K562 (cell line): ENCODE data around the gene SLC38A1. TPM values are rescaled to one million over a fixed set of nuclear protein-coding genes. Genes with fewer than 3 reads are reported as not detected.

Experiments
- ATF7 ChIP-seq: fragments of 450-650 bp; IDR thresholded peaks from 2 replicates; pipeline ENCODE4 v1.7.1; 2014; ENCODE audit warnings: mild to moderate bottlenecking, moderate library complexity
- BHLHE40 ChIP-seq: IDR thresholded peaks from 2 replicates; pipeline ENCODE4 v1.6.1; 2011; ENCODE audit warnings: low read length, improper control_type of control experiment
- CBFA2T3 ChIP-seq: fragments of 450-650 bp; IDR thresholded peaks from 2 replicates; pipeline ENCODE4 v1.6.1; 2017
- CBX3 ChIP-seq, 2 experiments: IDR thresholded peaks; 1 replicate in 1 of 2; 2 replicates in 1 of 2; pipeline ENCODE4 v1.6.1; 2012; ENCODE audit warnings: inconsistent platforms in 2 of 2, low read length in 2 of 2, borderline replicate concordance in 1 of 2, control low read depth in 1 of 2
- CEBPZ ChIP-seq: fragments of 150-350 bp; IDR thresholded peaks from 2 replicates; pipeline ENCODE4 v1.6.1; 2014; ENCODE audit warnings: low read depth, mild to moderate bottlenecking, low read length, borderline replicate concordance
- CGGBP1 ChIP-seq: fragments of 250-450 bp; sonication (Bioruptor Pico); IDR thresholded peaks from 2 replicates; pipeline ENCODE4 v1.9.0; 2021; ENCODE audit warnings: mild to moderate bottlenecking
- COPS2 ChIP-seq: fragments of 450-650 bp; conservative IDR thresholded peaks from 2 replicates; pipeline ENCODE4 v1.6.1; 2016; ENCODE audit warnings: mild to moderate bottlenecking, moderate library complexity
- ELF2 ChIP-seq: fragments of 250-450 bp; sonication (Bioruptor Pico); IDR thresholded peaks from 2 replicates; pipeline ENCODE4 v1.5.0; 2021; ENCODE audit warnings: mild to moderate bottlenecking
- ETV5 ChIP-seq: sonication (generic); formaldehyde crosslinking; IDR thresholded peaks from 2 replicates; pipeline ENCODE4 v1.4.0; 2020; ENCODE audit warnings: low read depth, mild to moderate bottlenecking, missing genetic modification reagents
- HCFC1 ChIP-seq: IDR thresholded peaks from 2 replicates; pipeline ENCODE4 v1.6.1; 2012; ENCODE audit warnings: low read depth, low read length, improper control_type of control experiment
- MAFK ChIP-seq: IDR thresholded peaks from 2 replicates; pipeline ENCODE4 v1.6.1; 2011; ENCODE audit warnings: low read length, improper control_type of control experiment
- NELFE ChIP-seq: IDR thresholded peaks from 2 replicates; pipeline ENCODE4 v1.6.1; 2011; ENCODE audit warnings: mild to moderate bottlenecking; ENCODE audit not compliant: insufficient read depth, insufficient read length
- PTTG1 ChIP-seq: fragments of 450-650 bp; IDR thresholded peaks from 2 replicates; pipeline ENCODE4 v1.6.1; 2016; ENCODE audit warnings: low read depth, mild to moderate bottlenecking, missing genetic modification characterization, missing compliant biosample characterization
- RBM17 ChIP-seq: fragments of 200-400 bp; formaldehyde crosslinking; IDR thresholded peaks from 2 replicates; pipeline ENCODE4 v1.6.1; 2017; ENCODE audit warnings: low read depth, mild to moderate bottlenecking, low read length, borderline replicate concordance
- SIRT6 ChIP-seq: IDR thresholded peaks from one replicate; pipeline ENCODE4 v1.6.1; 2012; ENCODE audit warnings: low read depth, mild to moderate bottlenecking, control low read depth, inconsistent platforms, low read length, moderate library complexity
- TCFL5 ChIP-seq: fragments of 250-450 bp; sonication (Bioruptor Pico); conservative IDR thresholded peaks from 2 replicates; pipeline ENCODE4 v1.6.1; 2021; ENCODE audit warnings: mild to moderate bottlenecking, moderate library complexity, matching md5 sums
- TRIM25 ChIP-seq: fragments of 450-650 bp; IDR thresholded peaks from 2 replicates; pipeline ENCODE4 v1.7.0; 2016; ENCODE audit warnings: borderline replicate concordance
- USF1 ChIP-seq: sonication (generic); formaldehyde crosslinking; IDR thresholded peaks from 2 replicates; pipeline ENCODE4 v1.9.0; 2022; ENCODE audit warnings: mild to moderate bottlenecking, missing genetic modification reagents
- ZBTB33 ChIP-seq: sonication (generic); formaldehyde crosslinking; IDR thresholded peaks from 2 replicates; pipeline ENCODE4 v1.8.1; 2023; ENCODE audit warnings: mild to moderate bottlenecking, missing genetic modification reagents
- ZNF324 ChIP-seq: fragments of 250-450 bp; sonication (Bioruptor Pico); IDR thresholded peaks from 2 replicates; pipeline ENCODE4 v1.4.0; 2020; ENCODE audit warnings: mild to moderate bottlenecking
- ZNF507 ChIP-seq: conservative IDR thresholded peaks from 2 replicates; pipeline ENCODE4 v1.6.1; 2017; ENCODE audit warnings: missing genetic modification characterization, missing compliant biosample characterization
- polyA plus RNA-seq, 8 experiments: library from polyadenylated mRNA; depleted of rRNA in 4 of 8; stranded (reverse) in 5 of 8; unstranded in 3 of 8; fragments of >200 nt; fragmentation: Nextera tagmentation in 2 of 8; fragmentation: Illumina TruSeq in 1 of 8; extraction: Ambion mirVana in 2 of 8; extraction: Trizol in 1 of 8; gene quantifications; 2 replicates each; pipeline versions ENCODE4 v1.2.1 to v1.2.3, GENCODE V29; 2011 to 2014; ENCODE audit warnings: inconsistent platforms in 1 of 8, missing spikeins in 1 of 8
- total RNA-seq, 7 experiments: library from RNA; depleted of rRNA in 6 of 7; stranded (reverse); fragments of >200 nt in 6 of 7; fragmentation: Illumina TruSeq in 2 of 7; extraction: Trizol in 2 of 7; gene quantifications; 2 replicates each; pipeline versions ENCODE4 v1.2.1 to v1.2.3, GENCODE V29; 2011 to 2021; ENCODE audit warnings: low replicate concordance in 1 of 7

The SLC38A1 gene
- total and polyA plus RNA-seq, 9 of the 15 experiments (the other 6 are each of a cell fraction or from before 2014, with no cell fraction given), result 51.9 to 112 (median 75.0) TPM

GRCh38 chr12:46244273-46244915, 24.4 kb downstream of the SLC38A1 start (continued):
- TF ChIP-seq CEBPZ, result no peak
- no peak for TF ChIP-seq ELF2 (CRISPR knock-in tag)
- no peak for TF ChIP-seq ZNF324 (CRISPR knock-in tag)
- TF ChIP-seq TCFL5 (CRISPR knock-in tag), result no peak
- no peak for TF ChIP-seq BHLHE40
- no peak for TF ChIP-seq ATF7
- TF ChIP-seq PTTG1 (tag), result no peak
- TF ChIP-seq RBM17, result no peak
- TF ChIP-seq CBFA2T3, result 0 out of 2 replicates have a peak, but pooled peaks have one; percentile 7
- TF ChIP-seq ZBTB33, result no peak
- no peak for TF ChIP-seq SIRT6
- TF ChIP-seq HCFC1, result peak; percentile 65
- no peak for TF ChIP-seq CGGBP1 (CRISPR knock-in tag)
- no peak for TF ChIP-seq ZNF507 (tag)
- no peak for TF ChIP-seq TRIM25
- no peak for TF ChIP-seq MAFK
- no peak for TF ChIP-seq ETV5 (CRISPR knock-in tag)
- no peak for TF ChIP-seq USF1
- TF ChIP-seq NELFE, result no peak
- TF ChIP-seq CBX3 (IDR thresholded peaks at IDR 0.05; ENCODE audit: borderline replicate concordance in 1 of 2, low read length in 2 of 2), result no peak
- TF ChIP-seq COPS2, result no peak
